Stimulated activated CD8-positive, alpha-beta memory T cell treated with anti-CD3 and anti-CD28 coated beads, Interleukin-7, amount 100 ng/mL, for 4 hours (primary cell): ENCODE measurements around the gene ANKRD16.
"Not testable (repeated sequence)": the region's sequence is repeated elsewhere in the genome, so short reads cannot be mapped to it uniquely, and the experiment has no call there.

Source experiments
- DNase-seq, 2 donors: peaks; one replicate each; pipeline ENCODE4 v3.0.0-alpha.2; 2020; ENCODE audit warnings: low read depth in 2 of 2

The ANKRD16 gene

GRCh38 chr10:5876181-5876768 lies 13.4 kb downstream of the ANKRD16 start:
- DNase-seq, result no peak

GRCh38 chr10:5873515-5873995 lies 16.1 kb downstream of the ANKRD16 start:
- peak; percentile 38 to 59 for DNase-seq

DNA sequence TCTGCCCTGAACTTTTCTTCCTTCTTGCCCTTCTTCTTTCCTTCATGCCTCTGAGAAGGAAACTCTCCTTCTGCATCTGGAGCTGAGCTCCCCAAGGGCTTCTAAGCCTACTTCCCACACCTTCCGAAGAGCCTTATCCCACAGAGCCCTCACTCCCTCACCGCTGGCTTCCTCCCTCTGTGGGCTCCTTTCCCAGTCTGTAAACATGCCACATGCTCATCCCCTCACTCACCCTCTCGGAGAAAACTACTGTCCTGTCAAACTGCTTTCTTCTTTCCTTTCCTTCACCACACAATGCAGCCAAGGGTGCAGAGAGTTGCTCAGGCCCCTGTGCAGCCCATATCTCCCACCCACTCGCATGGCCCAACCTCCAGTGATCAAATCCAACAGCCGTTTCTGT lies 18.1 kb downstream of the ANKRD16 start:
- DNase-seq, result no peak

DNA sequence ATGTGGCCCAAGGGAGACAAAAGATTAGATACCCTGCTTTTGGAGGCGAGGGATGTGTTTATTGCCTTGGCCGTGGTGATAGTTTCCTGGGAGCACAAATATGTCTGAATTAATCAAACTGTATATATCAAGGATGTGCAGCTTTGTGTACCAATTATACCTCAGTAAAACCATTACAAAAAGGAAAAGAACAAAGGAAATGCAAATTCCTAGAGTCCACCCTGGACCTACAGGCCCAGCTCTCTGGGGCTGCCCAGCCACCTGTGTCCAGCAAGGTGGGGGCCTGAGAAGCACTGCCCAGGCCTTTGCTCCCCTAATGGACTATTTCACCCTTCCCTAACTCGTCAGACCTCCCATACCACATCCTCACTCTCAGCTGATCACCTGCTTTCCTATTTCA lies 20.5 kb downstream of the ANKRD16 start:
- DNase-seq, result no peak

DNA sequence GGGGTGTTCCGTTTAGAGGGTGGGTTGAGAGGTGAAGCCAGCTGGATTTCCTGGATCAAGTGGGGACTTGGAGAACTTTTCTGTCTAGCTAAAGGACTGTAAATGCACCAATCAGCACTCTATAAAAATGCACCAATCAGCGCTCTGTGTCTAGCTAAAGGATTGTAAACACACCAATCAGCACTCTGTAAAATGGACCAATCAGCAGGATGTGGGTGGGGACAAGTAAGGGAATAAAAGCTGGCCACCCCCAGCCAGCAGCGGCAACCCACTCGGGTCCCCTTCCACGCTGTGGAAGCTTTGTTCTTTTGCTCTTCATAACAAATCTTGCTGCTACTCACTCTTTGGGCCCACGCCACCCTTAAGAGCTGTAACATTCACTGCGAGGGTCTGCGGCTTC lies 21.3 kb downstream of the ANKRD16 start:
- DNase-seq, result not testable (repeated sequence)

DNA sequence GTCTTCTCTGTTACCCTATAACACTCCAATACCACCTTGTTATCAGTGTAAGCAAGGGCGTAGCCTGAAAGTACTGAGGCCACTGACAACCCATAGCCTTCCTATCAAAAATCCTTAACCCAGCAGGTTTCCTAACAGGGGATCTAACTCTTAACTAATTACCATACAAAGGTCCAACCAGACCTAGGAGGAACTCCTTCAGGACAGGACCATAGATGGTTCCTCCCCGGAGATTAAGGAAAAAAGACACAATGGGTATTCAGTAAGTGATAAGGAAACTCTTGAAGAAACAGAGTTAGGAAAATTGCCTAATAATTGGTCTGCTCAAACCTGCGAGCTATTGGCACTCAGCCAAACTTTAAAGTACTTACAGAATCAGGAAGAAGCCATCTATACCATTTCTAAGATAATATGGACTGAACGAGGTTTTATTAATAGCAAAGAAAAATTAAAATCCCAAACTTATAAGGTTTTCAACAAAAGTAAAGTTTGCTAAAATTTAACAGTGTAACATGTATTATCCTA lies 22.5 kb downstream of the ANKRD16 start:
- not testable (repeated sequence) for DNase-seq

DNA sequence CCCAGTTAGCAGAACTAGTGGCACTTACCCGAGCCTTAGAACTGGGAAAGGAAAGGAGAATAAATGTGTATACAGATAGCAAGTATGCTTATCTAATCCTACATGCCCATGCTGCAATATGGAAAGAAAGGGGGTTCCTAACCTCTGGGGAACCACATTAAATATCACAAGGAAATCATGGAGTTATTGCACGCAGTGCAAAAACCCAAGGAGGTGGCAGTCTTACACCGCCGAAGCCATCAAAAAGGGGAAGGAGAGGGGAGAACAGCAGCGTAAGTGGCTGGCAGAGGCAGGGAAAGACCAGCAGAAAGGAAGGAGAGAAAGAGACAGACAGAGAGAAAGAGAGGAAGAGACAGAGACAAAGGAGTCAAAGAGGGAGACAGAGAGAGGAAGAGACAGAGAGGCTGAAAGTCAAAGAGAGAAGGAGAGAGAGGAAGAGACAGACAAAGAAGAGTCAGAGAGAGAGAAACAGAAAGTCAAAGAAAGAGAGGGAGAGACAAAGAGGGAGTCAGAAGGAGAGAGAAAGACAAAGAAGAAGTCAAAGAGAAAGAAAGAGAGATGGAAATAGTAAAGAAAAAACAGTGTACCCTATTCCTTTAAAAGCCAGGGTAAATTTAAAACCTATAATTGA lies 23.1 kb downstream of the ANKRD16 start:
- not testable (repeated sequence) for DNase-seq

DNA sequence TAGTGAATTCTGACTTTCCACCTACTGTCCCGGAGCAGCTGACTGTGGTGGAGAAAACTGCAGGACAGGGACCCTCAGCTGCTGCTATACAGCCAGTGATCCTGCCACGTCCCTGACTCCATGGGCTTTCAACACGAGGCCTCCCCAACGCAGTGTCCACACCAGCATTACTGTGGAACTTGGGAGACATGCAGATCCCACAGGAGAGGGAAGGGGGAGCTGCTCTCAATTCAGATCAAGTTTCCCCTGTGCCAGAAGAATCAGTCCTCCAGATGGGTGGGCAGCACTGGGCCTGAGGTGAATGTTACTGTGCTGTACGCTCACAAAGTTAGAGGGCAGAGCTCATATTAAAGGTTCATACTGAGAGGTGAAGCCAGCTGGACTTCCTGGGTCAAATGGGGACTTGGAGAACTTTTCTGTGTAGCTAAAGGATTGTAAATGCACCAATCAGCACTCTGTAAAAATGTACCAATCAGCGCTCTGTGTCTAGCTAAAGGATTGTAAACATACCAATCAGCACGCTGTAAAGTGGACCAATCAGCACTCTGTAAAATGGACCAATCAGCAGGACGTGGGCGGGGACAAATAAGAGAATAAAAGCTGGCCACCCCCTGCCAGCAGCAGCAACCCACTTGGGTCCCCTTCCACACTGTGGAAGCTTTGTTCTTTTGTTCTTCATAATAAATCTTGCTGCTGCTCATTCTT lies 26.6 kb downstream of the ANKRD16 start:
- not testable (repeated sequence) for DNase-seq

- DNase-seq, result no peak
Measured at GRCh38 chr10:5862360-5862961, 27.2 kb downstream of the ANKRD16 start.

DNA sequence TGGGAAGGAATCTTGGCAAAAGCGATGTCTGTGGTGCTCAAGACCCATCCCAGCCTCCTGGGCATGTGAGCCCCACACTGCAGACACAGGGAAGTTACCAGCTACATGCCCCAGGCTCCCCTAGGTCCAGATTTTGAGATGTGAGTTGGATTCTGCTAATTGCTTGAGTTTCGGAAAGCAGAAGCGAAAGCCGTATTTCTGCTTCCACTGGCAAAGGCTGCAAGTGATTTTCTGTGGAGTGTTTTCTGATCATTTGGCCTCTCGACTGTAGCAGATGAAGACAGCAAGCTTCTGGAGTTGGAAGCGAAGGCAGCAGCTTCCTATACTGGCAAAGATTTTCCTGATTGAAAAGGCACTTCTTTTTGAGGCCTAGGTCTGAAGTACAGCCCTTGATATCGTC lies 29.6 kb downstream of the ANKRD16 start:
- DNase-seq, result no peak

- no peak for DNase-seq
Measured at GRCh38 chr10:5858811-5859210, 30.9 kb downstream of the ANKRD16 start.

GRCh38 chr10:5856701-5857004 lies 33.0 kb downstream of the ANKRD16 start:
- DNase-seq, result no peak

DNA sequence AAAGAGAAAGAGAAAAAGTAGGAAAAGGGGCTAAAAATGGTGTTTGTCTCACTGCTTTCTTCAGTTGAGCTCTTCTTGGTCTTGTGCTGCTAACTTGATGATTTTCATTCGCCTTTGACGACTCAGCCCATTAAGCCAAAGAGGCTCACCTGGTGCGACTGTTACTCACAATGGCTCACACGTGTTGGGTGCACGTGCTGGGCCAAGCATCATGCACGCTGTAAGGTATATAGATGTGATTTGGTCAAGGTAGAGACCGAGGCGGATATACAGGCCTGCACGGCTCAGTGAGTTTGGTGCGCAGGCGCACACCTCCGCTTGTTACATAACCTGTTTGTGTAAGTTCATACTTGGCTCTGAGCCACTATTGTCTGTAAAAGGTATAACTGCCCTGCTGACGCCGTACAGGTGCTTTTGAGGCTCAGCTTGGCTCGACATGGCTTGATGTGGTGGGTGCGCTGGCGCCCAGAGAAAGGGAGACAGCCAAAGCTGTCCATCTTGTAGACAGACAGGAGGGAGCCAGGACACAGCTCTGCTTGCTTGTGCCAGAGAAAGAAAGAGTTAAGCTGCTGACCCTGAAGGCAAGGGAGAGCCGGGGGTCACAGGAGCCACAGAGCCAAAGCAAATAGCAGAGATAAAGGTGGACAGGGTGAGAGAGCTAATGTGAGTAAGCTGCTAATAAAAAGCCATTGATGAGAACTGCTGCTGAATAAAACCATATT lies 33.6 kb downstream of the ANKRD16 start:
- DNase-seq, result no peak

GRCh38 chr10:5854131-5854475 lies 35.6 kb downstream of the ANKRD16 start:
- no peak for DNase-seq

DNA sequence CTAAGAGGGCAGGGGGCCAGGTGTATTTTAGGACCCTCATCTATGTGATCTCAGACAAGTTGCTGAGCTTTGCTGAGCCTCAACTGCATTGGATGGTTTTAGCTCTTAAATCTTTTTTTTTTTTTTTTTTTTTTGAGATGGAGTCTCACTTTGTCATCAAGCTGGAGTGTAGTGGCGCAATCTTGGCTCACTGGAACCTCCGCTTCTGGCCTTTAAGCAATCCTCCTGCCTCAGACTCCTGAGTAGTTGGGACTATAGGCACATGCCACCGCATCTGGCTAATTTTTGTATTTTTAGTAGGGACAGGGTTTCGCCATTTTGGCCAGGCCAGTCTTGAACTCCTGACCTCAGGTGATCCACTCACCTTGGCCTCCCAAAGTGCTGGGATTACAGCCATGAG lies 43.0 kb downstream of the ANKRD16 start:
- not testable (repeated sequence) for DNase-seq

DNA sequence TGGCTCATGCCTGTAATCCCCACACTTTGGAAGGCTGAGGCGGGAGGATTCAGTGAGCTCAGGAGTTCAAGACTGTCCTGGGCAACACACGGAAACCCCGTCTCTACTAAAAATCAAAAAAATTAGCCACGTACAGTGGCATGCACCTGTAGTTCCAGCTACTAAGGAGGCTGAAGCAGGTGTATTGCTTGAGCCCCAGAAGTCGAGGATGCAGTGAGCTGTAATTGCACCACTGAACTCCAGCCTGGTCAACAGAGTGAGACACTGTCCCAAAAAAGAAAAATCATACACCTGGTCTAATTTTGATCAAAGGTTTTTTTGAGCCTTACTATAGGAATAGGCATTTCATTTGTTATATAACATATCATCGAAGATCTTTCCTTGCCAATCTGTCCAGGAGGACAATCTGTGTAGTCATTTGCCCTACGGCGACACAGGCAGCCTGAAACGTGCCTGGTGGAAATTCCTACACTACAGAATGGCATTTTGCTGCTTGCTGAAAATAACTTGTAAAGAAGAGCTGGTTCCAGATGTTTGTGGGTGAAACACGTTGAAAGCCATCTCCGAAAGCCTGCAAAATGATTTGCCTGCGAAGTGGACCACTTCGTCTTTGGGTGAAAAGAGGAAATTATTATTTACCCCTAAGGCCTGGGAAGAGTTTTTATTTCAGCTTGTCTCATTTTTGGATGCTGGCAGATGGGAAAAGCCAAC lies 45.2 kb downstream of the ANKRD16 start:
- no peak for DNase-seq

DNA sequence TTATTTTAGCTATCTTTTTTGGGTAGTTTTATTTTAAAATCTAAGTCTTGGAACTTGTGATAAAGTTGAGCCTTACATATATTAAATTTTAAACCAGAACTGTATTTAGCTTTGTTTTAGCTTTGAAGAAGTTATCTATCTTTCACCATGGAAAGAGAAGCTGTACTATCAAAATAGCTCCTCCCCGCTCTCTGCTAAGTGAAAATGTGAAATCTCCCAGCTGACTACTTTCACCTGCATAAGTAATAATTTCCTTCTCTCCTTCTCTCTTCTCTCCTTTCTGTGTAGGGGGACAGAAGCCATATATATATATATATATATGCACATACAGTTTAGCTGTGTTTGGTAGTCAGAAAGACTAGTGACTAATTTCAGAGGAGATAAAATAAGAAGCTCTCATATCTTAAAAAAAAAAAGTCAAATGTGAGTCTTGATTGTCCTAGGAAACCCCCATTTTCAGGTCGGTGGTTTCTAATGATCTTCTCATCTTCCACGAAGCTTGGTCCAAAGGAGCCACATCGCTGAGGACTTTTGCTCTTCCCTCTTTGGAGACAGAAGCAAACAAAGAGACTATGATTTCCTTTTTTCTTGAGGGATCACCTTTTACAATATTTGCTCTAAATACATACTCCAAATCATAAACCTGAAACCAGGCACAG lies 45.9 kb downstream of the ANKRD16 start:
- no peak for DNase-seq

GRCh38 chr10:5841965-5842364 lies 47.7 kb downstream of the ANKRD16 start:
- no peak for DNase-seq

DNA sequence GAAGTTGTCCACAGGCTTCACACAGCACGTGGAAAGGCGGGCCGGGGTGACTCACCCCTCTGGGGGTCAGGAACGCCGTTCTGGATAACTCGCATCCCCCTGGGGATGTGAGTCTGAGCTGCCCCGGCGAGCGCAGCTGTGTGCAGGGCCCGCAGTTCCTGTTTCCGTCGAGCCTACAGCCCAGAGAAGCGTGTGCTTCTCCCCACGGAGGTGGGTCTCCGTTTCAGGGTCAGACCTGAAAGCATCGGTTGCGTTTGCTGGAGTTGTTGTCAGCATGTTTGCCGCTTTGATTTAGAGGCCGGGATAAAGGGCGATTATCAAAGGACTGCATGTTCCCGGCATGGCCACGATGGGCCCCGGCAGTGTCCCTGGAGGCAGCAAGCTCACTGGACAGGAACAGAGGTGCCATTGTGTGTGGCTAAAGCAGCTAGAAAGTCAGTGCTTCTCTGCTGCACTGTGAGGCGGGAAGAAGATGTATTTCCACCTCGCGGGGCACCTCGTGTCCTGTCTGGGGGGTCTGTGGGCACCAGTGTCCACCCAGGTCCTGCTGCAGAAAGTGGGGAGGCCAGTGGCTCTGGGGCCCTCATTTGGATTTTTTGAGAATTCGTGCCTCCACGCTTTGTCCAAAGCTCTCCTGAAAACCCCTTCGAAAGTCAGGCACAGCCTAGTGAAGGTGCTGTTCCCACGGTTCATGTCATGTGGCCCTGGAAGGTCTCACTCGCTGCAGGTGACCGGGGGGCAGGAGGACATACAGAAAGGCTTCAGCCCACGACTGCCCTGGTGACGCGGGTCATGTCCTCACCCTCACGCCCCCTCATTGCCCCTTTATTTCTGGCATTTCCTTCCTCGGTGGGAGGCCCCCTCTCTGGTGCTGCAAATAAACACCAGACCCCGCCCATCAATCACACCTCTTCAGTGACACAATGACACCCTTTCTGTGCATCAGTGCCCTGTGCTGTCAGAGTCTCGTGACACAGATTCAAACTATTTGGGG lies 49.1 kb downstream of the ANKRD16 start:
- no peak for DNase-seq

- DNase-seq, result not testable (repeated sequence)
Measured at GRCh38 chr10:5836181-5836580, 53.5 kb downstream of the ANKRD16 start.
